K562 (cell line): ENCODE data around the gene TAGLN3. TPM values are rescaled to one million over a fixed set of nuclear protein-coding genes. Genes with fewer than 3 reads are reported as not detected.
A peak's percentile ranks its signal among the peaks of the same experiment; 100 is the strongest.

Source experiments
- ATAC-seq: fragments of 200-7000 bp; cut with Tn5 transposase; 3 replicates; pipeline ENCODE4 v1.9.1; 2020; ENCODE audit warnings: moderate library complexity
- BruUV-seq: library from RNA; stranded (reverse); fragments of 400-500 nt; replicated peaks from 2 replicates; lab custom pipeline; 2021; lab: Mats Ljungman, UMichigan
- CTCF ChIA-PET: fragments of 300-600 bp; formaldehyde crosslinking; extraction: SDS; loops from one replicate; lab custom pipeline; 2021; ENCODE audit warnings: low intra/inter-chr PET ratio; lab: Yijun Ruan, JAX
- POLR2A ChIA-PET: fragments of 300-600, 350-650 bp; sonication (Branson Sonifier 250); formaldehyde crosslinking; extraction: SDS; loops from one replicate; lab custom pipeline; 2021; ENCODE audit warnings: antibody characterized with exemption, inconsistent platforms; lab: Yijun Ruan, JAX
- DNase-seq, 4 experiments: peaks; one replicate each; pipeline versions ENCODE4 v3.0.0 to v3.0.0-alpha.2; 2011 to 2018; ENCODE audit warnings: low spot score in 3 of 4, mixed read lengths in 3 of 4; ENCODE audit errors: extremely low read depth in 1 of 4
- FAIRE-seq: peaks from 2 replicates; lab custom pipeline; 2011; peaks lifted over from hg19 to GRCh38; lab: Jason Lieb, UNC
- H2AFZ ChIP-seq: 2 replicates; pipeline ENCODE4 v1.6.0; 2011; ENCODE audit warnings: low read depth, low read length, control low read depth, inconsistent platforms
- H3K27ac ChIP-seq: fragments of 200-600 bp; 3 replicates; pipeline ENCODE4 v1.8.0; 2011; ENCODE audit warnings: low read depth, mild to moderate bottlenecking, control low read depth, inconsistent platforms, low read length, moderate library complexity, mixed read lengths; ENCODE audit errors: extremely low read depth
- H3K27me3 ChIP-seq, 2 experiments: fragments of 300-600 bp in 1 of 2; 2 replicates in 1 of 2; 3 replicates in 1 of 2; pipeline versions ENCODE4 v1.6.0 to v1.8.0; 2011; ENCODE audit warnings: inconsistent platforms in 2 of 2, low read length in 2 of 2, mild to moderate bottlenecking in 1 of 2, mixed read lengths in 1 of 2, moderate library complexity in 1 of 2; ENCODE audit not compliant: control insufficient read depth in 2 of 2, insufficient read depth in 2 of 2
- H3K36me3 ChIP-seq: fragments of 300-600 bp; 3 replicates; pipeline ENCODE4 v1.8.0; 2011; ENCODE audit warnings: mild to moderate bottlenecking, low read length, inconsistent platforms; ENCODE audit not compliant: control insufficient read depth, insufficient read depth
- H3K4me1 ChIP-seq, 2 experiments: fragments of 200-600 bp in 1 of 2; replicated peaks in 1 of 2; 2 replicates in 1 of 2; 3 replicates in 1 of 2; pipeline versions ENCODE4 v1.5.1 to v1.8.0; 2011; ENCODE audit warnings: inconsistent platforms in 2 of 2, low read length in 2 of 2, mild to moderate bottlenecking in 1 of 2, mixed read lengths in 1 of 2, moderate library complexity in 1 of 2; ENCODE audit not compliant: control insufficient read depth in 2 of 2, insufficient read depth in 2 of 2
- H3K4me2 ChIP-seq: 2 replicates; pipeline ENCODE4 v1.6.1; 2011; ENCODE audit warnings: low read length, control low read depth, inconsistent platforms, mixed read lengths; ENCODE audit not compliant: insufficient read depth
- H3K4me3 ChIP-seq: fragments of 200-600 bp; sonication (generic), shearing (Covaris generic); 2 replicates; pipeline ENCODE4 v1.5.1; 2016; ENCODE audit warnings: control low read depth, inconsistent platforms
- H3K79me2 ChIP-seq: fragments of 200-600 bp; 3 replicates; pipeline ENCODE4 v1.8.0; 2011; ENCODE audit warnings: low read length, inconsistent platforms; ENCODE audit not compliant: control insufficient read depth, insufficient read depth
- H3K9ac ChIP-seq, 2 experiments: 2 replicates each; pipeline versions ENCODE4 v1.6.0 to v1.6.1; 2011; ENCODE audit warnings: low read depth in 2 of 2, low read length in 2 of 2, control low read depth in 1 of 2, inconsistent platforms in 1 of 2, mild to moderate bottlenecking in 1 of 2, mixed read lengths in 1 of 2; ENCODE audit not compliant: insufficient read depth in 1 of 2
- H3K9me1 ChIP-seq: one replicate; pipeline ENCODE4 v1.6.0; 2011; ENCODE audit warnings: inconsistent platforms, mild to moderate bottlenecking, low read length, moderate library complexity; ENCODE audit not compliant: control insufficient read depth, insufficient read depth
- H3K9me3 ChIP-seq: replicated peaks from 2 replicates; pipeline ENCODE4 v1.5.1; 2011; ENCODE audit warnings: low read depth, low read length, inconsistent platforms; ENCODE audit not compliant: control insufficient read depth, insufficient read depth
- H4K20me1 ChIP-seq: replicated peaks from 2 replicates; pipeline ENCODE4 v1.6.1; 2011; ENCODE audit warnings: low read length, inconsistent platforms, mixed read lengths; ENCODE audit not compliant: control insufficient read depth, insufficient read depth
- ATF7 ChIP-seq: fragments of 450-650 bp; IDR thresholded peaks from 2 replicates; pipeline ENCODE4 v1.7.1; 2014; ENCODE audit warnings: mild to moderate bottlenecking, moderate library complexity
- RBM39 ChIP-seq: fragments of 200-400 bp; formaldehyde crosslinking; optimal IDR thresholded peaks from 2 replicates; pipeline ENCODE3; 2018; ENCODE audit warnings: low read depth, low read length
- SAP30 ChIP-seq: fragments of 200-600 bp; sonication (generic); IDR thresholded peaks from 2 replicates; pipeline ENCODE4 v1.6.1; 2012; ENCODE audit warnings: borderline replicate concordance, low read depth, mild to moderate bottlenecking, moderate library complexity, low read length, control low read depth, inconsistent platforms; ENCODE audit not compliant: insufficient read depth, poor library complexity, severe bottlenecking
- WGBS: fragments of 100-300 bp; shearing (Covaris generic); methylation state at CpG from one replicate; pipeline ENCODE4 v1.1.6; 2016; ENCODE audit warnings: low coverage, mixed read lengths; ENCODE audit not compliant: insufficient coverage; ENCODE audit errors: missing lambda C conversion rate; 5-methylcytosine and 5-hydroxymethylcytosine counted together
- in situ Hi-C: fragments of 300-500 bp; cut with MboI; formaldehyde crosslinking; loops from 4 replicates; pipeline ENCODE4 v1.15.0; 2018; ENCODE audit warnings: inconsistent platforms, mixed read lengths
- intact Hi-C: fragments of 100-400 bp; cut with micrococcal nuclease; formaldehyde crosslinking; loops from 2 replicates; pipeline ENCODE4 v1.14.2; 2022
- polyA plus RNA-seq, 8 experiments: library from polyadenylated mRNA; depleted of rRNA in 4 of 8; stranded (reverse) in 5 of 8; unstranded in 3 of 8; fragments of >200 nt; fragmentation: Nextera tagmentation in 2 of 8; fragmentation: Illumina TruSeq in 1 of 8; extraction: Ambion mirVana in 2 of 8; extraction: Trizol in 1 of 8; gene quantifications; 2 replicates each; pipeline versions ENCODE4 v1.2.1 to v1.2.3, GENCODE V29; 2011 to 2014; ENCODE audit warnings: inconsistent platforms in 1 of 8, missing spikeins in 1 of 8
- total RNA-seq, 7 experiments: library from RNA; depleted of rRNA in 6 of 7; stranded (reverse); fragments of >200 nt in 6 of 7; fragmentation: Illumina TruSeq in 2 of 7; extraction: Trizol in 2 of 7; gene quantifications; 2 replicates each; pipeline versions ENCODE4 v1.2.1 to v1.2.3, GENCODE V29; 2011 to 2021; ENCODE audit warnings: low replicate concordance in 1 of 7
- TF ChIP-seq, protein P1 (sequence below): sonication (generic); formaldehyde crosslinking; IDR thresholded peaks from 2 replicates; pipeline ENCODE4 v1.8.1; 2023; ENCODE audit warnings: mild to moderate bottlenecking, missing genetic modification reagents

TAGLN3 gene
- total and polyA plus RNA-seq, 9 of the 15 experiments (the other 6 are each of a cell fraction or from before 2014, with no cell fraction given) = 0.06 TPM; not detected in 7

DNA sequence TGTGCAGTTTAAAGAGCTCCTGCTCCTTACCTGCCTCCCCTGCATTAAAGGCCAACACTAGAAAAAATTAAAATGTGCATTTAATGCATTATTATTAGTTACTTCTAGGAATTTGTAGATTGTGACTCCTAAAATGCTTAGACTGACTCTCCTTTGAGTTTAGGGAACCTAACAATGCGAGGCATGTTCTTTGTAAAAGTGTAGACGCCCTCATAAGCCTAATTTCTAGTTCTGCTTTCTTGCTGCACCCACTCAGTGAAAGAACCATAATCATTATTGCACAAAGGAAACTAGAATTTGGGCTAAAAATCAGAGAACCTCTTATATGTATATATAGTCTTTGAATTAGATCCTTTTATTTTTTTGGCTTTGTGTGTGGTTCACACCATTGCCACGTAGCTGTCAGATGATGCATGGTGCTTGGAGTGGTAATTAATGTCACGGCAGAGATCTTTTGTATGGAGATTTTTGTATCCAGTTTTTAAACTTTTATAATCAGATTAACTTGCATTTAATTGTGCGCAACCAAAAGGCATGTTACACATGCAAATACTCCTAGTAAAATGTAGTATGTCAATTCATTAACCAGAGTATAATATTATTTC is 19.2 kb upstream of the TAGLN3 start:
- TF ChIP-seq SAP30 = peak; percentile 7
- TF ChIP-seq ATF7 = no peak
- no peak for TF ChIP-seq RBM39
- TF ChIP-seq, protein P1, sequence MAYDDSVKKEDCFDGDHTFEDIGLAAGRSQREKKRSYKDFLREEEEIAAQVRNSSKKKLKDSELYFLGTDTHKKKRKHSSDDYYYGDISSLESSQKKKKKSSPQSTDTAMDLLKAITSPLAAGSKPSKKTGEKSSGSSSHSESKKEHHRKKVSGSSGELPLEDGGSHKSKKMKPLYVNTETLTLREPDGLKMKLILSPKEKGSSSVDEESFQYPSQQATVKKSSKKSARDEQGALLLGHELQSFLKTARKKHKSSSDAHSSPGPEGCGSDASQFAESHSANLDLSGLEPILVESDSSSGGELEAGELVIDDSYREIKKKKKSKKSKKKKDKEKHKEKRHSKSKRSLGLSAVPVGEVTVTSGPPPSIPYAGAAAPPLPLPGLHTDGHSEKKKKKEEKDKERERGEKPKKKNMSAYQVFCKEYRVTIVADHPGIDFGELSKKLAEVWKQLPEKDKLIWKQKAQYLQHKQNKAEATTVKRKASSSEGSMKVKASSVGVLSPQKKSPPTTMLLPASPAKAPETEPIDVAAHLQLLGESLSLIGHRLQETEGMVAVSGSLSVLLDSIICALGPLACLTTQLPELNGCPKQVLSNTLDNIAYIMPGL (CRISPR knock-in tag) = no peak
- Histone ChIP-seq H3K4me2 (peak overlapping the region; percentile 81), H3K36me3 (peaks cover 12% of the 10 kb centered on the region; the same call in 1 of the 3 replicates), H3K27ac (peak overlapping the region; percentile 65), H3K9me3 (no peaks in the 10 kb centered on the region), H3K4me1 (no peaks in the 10 kb centered on the region; a peak in 2 of 5 replicates), H3K9ac (peak overlapping the region; percentile 72 to 95), H3K9me1 (no peaks in the 10 kb centered on the region), H3K4me3 (peak overlapping the region; percentile 55), H4K20me1 (no peaks in the 10 kb centered on the region), H3K79me2 (peaks cover 25% of the 10 kb centered on the region), H2AFZ (peak overlapping the region; percentile 88), H3K27me3 (peaks cover 0 to 1% of the 10 kb centered on the region in 2 experiments; a peak in 1 of 5 replicates)
- ATAC-seq (peak; percentile 38), DNase-seq (peak in 1 of 4 experiments; percentile 18), FAIRE-seq (no peak)
- 3% methylated on average over 5 of the region's 5 CpGs for WGBS
- in situ Hi-C loops (no loop called here), intact Hi-C loops (no loop called here)
- ChIA-PET CTCF (no interaction called here), POLR2A (interaction anchor here (0.9 to 2.4 kb wide), 5 partner anchors 10 to 34 kb away, joined by 3 to 10 read pairs (median 4); no protein-coding TSS in a partner anchor)
- no TSS peak for BruUV-seq
